GM18502 (cell line): Measurements from ENCODE around the gene ZNF583.

Experiments used
- ATAC-seq: cut with Tn5 transposase; IDR thresholded peaks from one replicate; pipeline ENCODE4 v1.9.1; 2021; ENCODE audit warnings: mild to moderate bottlenecking; ENCODE audit not compliant: unreplicated experiment, poor library complexity

Gene ZNF583

DNA sequence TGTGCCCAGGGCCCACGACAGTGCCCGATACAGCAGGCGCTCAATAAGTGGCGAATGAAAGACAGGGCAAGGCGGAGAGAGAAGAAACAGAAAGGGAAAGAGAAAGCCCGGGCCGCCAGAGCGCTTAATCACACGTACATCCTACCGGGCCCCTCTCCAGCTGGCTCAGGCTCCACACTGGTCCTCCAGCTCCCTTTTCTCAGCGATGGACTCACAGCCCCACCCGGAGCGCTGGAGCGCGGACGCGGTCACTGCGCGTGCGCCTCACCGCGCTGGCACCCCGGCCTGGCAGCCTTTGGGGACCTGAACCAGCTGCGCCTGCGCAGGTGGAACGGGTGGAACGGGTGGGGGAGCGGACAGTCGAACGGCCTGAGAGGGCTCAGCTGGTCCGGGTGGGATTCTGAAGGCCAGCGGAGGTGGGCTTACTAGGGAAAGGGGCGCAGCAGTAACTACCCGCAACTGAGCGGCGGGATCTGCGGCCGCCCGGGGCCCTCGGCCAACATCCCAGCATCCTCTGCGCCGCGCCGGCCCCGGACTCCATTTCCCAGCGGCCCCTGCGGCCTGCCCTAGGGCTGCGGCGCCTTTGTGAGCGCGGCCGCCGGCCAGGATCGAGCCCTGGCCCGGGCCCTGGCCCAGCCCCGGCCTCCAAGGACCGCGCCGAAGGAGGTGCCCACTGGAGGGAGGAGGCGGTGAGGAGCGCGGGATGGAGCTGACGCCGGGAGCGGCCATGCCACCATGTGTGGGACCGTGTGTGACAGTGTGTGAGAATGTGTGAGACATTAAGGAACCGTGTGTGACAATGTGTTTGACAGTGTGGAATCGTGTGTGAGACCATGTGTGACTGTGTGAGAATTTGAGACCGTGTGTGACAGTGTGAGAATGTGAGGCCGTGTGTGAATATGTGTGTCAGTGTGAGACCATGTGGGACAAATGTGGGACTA is at the start of gene ZNF583:
Gene ZNF583 (plus strand): TSS at position 569 of the 941 bp plus-strand sequence. CDS start 2,783 bp downstream, outside the sequence.
- peak; percentile 84 for ATAC-seq

DNA sequence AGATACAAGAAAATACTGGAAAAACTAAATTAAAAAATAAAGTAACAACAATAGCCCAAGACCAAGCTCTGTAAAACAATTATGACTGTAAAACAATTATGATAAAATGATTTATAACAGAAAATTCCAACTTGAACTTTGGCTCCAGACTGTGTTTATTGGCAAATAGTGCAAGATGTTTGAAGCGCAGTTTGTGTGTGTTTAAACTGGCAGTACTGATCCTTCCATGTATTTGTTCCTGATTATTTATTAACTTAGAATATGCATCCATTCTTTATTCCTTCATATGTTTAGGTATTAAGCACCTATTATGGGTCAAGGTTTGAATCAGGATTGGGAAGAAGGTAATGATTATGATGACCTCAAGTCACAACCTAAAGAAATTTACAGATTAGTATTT is 48.6 kb upstream of the ZNF583 start:
- ATAC-seq, result no peak

DNA sequence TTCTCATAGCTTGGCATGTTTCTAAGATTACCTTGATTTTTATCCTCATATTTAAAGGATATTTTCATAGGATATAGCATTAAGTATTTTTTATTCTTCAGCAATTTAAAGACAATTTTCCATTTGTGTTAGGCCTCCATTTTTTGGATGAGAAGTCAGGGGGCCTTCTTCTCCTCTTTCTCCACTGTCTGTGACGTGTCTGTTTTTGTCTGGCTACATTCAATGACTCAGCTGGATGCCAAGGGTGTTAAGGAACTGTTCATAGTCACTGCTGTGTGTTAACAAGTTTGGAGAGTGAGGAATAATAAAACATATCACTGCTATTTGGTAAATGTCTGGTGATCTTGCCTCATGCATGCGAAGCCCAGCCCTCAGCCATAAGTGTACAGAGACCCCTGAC is 47.2 kb upstream of the ZNF583 start:
- no peak for ATAC-seq

DNA sequence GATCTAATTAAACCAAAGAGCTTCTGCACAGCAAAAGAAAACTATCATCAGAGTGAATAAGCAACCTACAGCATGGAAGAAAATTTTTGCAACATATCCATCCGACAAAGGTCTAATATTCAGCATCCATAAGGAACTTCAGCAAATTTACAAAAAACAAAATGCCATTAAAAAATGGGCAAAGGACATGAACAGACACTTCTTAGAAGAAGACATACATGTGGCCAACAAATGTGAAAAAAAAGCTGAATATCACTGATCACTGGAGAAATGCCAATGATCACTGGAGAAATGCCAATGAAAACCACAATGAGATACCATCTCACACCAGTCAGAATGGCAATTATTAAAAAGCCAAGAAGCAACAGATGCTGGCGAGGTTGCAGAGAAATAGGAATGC is 43.3 kb upstream of the ZNF583 start:
- ATAC-seq, result no peak

DNA sequence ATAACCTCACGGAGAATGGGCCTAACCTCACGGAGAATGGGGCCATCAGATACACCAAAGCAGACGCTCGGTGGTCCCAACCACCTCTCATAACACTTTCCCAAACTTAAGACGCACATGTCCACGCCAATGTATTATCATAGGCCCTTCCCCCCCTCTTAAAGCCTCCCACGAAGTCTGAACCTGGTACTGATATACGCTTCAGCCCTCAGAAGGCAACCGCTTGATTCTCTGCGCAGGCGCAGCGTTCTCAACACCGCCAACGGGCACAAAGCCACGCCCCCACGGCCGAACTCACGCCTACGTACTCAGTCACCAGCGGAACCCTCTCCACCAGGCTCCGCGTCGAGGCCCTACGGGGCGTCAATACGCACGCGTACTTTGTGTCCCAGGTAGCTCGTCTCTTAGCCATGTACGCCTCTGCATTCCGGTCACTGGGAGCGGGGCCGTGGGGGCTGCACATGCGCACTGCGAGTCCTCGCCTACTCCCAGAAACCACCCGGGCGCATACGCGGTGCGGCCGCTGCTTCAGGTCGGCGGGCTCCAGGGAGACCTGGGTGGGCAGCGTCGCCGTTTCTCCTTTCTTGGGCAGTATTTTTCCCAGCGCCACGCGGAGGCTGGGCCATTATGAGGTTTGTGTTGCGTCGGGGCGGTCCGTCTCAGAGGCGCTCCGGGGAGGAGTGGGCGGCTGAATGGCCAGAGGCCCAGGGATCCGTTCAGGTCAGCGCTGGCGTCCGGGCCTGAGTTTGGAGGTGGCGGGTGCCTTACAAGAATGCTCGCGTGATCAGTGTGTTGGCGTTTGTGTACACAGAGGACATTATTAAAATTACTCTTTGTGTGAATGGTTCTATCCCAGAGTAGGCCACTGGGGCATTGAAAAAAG is 36.1 kb upstream of the ZNF583 start:
- ATAC-seq, result peak; percentile 91

DNA sequence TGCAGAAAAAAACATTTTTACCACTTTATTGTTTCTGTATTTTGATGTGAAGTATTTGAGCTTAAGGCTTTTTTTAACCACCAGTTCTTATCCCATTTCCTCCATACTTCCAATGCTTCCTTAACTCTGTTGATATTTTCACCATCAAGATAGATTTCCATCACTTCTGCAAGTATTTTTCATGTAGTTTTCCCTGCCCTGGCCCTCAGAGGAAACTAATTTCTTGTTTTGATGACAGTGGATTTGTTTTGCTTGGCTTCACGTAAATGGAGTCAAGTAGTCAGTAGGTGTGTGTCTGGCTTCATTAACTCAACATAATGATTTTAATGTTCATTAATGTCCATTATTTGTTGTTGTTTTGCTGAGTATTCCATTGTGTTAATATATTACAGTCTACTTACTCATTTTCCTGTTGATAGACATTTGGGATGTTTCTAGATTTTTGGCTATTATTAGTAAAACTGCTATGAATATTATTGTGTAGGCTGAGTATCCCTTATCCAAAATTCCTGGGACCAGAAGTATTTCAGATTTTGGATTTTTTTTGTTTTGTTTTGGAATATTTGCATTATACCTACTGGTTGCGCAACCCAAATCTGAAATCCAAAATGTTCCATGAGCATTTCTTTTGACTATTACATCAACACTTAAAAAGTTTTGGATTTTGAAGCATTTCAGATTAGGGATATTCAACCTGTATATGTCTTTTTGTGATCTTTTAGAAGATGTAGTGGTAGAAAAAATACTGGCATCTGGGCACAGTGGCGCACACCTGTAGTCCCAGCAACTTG is 34.1 kb upstream of the ZNF583 start:
- ATAC-seq, result no peak

DNA sequence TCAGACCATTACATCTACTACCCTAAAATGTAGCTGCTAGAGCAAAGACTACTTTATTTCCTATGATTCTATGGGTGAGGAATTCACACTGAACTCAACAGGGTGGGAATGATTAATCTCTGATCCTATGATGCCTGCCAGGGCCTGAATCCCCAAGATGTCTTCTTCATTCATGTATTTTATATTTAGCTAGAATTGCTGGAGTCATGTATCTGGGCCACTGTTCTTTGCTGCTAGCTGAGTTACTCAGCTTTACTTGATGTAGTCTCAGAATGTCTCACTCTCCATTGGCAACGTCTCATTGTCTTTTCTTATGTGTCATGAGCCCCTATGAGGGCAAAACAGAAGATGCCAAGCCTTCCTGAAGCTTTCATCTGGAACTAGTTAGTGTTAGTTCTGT is 31.9 kb upstream of the ZNF583 start:
- no peak for ATAC-seq

DNA sequence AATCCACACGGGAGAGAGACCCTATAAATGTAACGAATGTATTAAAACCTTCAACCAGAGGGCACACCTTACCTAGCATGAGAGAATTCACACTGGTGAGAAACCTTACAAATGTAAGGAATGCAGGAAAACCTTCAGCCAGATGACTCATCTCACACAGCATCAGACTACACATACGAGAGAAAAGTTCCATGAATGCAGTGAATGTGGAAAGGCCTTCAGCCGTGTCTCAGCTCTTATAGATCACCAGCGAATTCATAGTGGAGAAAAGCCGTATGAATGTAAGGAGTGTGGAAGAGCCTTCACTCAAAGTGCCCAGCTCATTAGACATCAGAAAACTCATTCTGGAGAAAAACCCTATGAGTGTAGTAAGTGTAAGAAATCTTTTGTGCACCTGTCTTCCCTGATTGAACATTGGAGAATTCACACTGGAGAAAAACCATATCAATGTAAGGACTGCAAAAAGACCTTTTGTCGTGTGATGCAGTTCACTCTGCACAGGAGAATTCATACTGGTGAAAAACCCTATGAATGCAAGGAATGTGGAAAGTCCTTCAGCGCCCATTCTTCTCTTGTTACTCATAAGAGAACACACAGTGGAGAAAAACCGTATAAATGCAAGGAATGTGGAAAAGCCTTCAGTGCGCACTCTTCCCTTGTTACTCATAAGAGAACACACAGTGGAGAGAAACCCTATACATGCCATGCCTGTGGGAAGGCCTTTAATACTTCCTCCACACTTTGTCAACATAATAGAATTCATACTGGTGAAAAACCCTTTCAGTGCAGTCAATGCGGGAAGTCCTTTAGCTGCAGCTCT is 26.8 kb upstream of the ZNF583 start:
- ATAC-seq, result no peak

DNA sequence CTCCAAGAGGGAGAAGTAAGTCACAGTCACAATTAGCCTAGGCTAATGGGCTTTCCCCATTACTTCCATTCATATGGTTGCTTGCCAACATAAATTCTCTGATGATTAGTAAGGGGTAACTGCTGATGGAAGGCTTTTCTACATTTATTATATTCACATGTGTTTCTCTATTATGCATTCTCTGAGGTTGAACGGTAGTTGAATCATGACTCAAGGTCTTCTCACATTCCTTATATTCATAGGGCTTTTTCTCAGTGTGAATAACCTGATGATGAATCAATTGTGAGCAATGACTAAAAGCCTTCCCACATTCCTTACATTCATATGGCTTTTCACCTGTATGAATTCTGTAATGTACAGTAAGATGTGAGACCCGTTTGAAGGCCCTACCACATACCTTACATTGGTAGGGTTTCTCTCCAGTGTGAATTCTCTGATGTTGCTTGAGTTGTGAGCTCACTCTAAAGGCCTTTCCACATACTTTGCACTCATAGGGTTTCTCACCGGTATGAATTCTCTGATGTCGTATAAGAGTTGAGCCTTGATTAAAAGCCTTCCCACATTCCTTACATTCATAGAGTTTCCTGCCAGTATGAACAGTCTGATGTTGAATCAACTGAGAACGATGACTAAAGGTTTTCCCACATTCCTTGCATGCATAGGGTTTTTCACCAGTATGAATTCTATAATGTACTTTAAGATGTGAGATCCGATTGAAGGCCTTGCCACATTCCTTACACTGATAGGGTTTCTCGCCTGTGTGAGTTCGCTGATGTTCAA is 20.1 kb upstream of the ZNF583 start:
- ATAC-seq, result no peak

DNA sequence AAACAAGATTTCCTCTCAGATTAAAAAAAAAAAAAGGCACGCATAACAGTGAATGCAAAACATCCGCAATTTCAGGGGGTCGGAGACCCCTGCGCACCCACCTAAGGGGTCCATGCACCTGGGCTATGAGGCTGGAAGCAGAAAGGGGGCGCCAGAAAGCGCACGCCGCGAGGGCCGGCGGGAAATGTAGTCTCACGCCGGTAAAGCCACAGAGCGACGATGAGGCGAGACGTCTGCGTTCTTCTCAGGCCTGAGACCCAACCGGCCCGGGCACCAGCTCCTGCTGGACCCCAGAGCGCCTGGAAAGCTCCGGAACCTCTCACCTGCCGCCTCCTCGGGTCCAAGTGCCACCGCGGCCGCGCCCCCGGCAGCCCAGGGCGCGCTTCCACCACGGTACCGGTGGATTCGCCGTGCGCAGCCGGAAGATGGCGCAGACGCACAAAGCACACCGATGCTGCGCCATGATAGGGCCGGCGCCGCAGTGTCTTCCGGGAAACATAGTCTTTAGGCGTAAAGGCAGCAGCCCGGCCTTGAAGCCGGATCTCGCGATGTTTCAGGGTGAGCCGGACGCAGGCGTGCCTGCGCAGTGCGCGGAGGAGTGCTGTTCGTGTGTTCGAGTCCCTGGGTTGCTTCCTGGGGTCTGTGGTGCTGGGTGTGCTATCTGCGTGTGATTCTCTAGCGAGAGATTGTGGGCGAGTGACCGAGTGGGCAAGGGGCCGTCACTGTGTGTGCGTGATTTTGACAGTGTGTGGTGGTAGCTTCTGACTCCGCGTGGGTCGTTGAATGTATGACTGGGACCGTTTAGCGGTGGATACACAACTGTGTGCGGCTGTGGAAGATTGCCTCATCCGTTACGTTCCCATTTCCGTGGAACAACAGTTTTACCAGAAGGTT is 10.8 kb upstream of the ZNF583 start, which contains the start of gene ZNF582:
Gene ZNF582 (minus strand): TSS at position 416 of the 894 bp plus-strand sequence. CDS start 1,782 bp downstream, outside the sequence.
- ATAC-seq, result peak; percentile 97

DNA sequence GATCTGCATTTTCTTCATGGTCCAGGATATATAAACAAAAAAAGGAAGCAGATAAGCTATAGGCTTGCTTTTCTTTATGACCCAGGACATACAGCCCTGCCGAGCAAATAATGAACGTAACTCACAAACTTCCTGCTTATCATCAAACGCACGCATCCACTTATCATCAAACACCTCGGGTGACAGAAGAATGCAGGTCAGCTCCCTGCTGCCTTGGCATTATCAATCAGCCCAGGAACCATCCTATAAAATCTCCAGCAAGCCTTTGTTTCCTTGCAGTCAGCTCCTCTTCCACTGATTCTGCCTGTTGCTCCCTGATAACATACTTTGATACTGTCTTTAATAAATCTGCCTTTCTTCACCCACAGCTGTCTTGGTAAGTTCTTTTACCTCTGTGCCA is 5.3 kb upstream of the ZNF583 start:
- no peak for ATAC-seq

DNA sequence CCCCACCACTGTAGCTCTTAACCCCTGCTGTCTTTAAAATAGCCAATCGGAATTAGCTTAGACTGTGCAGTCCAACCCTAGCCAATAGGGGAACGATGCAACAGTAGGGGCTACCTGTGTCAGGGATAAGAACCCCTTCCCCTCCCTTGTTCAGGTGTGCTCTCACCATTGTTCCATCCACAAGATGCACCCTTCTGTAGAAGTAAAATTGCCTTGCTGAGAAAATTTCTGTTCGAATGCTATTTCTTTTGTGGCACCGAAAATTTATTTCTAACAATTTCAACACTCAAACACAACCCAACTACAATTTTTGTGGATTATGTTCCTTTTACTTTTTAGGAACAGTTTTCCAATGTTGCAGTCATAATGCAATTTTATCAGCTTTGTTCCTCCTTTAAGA is 3.6 kb upstream of the ZNF583 start:
- no peak for ATAC-seq

DNA sequence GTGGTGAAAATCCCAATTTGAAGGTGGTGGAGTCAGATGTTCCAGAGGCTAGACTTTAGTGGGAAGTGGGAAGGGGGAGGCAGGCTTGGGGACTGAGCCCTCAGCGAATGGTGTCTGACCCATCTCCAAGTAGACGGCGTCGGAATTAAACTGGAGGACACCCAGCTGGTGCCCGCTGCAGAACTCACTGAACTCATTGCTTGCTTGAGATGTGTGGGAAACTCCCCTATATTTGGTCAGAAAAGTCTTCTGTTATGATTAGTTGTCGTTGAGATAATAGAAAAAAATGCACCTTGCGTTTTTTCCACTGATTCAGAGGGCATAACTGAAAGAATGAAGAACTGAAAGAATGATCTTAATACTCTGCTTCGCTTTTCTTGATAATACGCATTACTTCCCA is 871 bp upstream of the ZNF583 start:
- no peak for ATAC-seq

DNA sequence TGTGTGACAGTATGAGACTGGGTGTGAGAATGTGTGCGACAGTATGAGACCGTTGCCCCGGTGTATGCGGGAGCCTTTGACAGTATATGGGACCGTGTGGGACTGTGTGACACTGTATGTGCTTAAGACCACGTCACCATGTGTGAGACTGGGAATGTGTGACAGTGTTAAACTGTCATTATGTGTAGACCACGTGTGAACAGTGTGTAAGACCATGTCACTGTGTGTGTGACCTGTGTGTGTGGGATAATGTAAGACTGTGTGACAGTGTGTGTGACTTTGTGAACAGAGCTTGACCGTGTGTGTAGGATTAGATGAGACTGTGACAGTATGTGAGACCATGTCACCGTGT is 549 bp downstream of the ZNF583 start:
- ATAC-seq, result no peak

DNA sequence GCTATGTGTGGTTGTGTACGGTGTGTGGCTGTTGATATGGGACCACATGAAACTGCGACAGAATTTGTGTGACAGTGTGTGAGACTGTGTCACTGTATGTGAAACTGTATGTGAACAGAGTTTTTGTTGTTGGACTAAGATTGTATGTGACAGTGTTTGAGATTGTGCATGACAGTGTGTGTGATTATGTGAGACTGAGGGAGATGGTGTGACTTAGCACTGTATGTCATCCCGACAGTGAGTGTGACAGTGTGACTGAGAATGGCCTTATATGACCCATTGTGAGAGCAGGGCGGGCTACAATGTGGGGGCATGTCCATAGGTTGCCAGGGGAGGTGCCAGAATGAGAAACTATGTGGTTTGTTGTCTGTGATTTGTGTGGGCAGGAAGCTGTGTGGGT is 930 bp downstream of the ZNF583 start:
- ATAC-seq, result no peak

DNA sequence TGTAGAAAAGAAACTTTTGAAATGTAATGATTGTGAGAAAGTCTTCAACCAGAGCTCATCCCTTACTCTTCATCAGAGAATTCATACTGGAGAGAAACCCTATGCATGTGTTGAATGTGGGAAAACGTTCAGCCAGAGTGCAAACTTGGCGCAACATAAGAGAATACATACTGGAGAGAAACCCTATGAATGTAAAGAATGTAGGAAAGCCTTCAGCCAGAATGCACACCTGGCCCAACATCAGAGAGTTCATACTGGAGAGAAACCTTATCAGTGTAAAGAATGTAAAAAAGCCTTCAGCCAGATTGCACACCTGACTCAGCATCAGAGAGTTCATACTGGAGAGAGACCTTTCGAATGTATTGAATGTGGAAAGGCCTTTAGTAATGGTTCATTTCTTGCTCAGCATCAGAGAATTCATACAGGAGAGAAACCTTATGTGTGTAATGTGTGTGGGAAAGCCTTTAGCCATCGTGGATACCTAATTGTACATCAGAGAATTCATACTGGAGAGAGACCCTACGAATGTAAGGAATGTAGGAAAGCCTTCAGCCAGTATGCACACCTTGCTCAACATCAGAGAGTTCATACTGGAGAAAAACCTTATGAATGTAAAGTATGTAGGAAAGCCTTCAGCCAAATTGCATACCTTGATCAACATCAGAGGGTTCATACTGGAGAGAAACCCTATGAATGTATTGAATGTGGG is 19.3 kb downstream of the ZNF583 start:
- no peak for ATAC-seq

DNA sequence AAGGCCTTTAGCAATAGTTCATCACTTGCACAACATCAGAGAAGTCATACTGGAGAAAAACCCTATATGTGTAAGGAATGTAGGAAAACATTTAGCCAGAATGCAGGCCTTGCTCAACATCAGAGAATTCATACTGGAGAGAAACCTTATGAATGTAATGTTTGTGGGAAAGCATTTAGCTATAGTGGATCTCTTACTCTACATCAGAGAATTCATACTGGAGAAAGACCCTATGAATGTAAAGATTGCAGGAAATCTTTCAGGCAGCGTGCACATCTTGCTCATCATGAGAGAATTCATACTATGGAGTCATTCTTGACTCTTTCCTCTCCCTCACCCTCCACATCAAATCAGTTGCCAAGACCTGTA is 19.8 kb downstream of the ZNF583 start:
- ATAC-seq, result no peak
